ENCODE data around the gene E2F3.

E2F3 gene

DNA sequence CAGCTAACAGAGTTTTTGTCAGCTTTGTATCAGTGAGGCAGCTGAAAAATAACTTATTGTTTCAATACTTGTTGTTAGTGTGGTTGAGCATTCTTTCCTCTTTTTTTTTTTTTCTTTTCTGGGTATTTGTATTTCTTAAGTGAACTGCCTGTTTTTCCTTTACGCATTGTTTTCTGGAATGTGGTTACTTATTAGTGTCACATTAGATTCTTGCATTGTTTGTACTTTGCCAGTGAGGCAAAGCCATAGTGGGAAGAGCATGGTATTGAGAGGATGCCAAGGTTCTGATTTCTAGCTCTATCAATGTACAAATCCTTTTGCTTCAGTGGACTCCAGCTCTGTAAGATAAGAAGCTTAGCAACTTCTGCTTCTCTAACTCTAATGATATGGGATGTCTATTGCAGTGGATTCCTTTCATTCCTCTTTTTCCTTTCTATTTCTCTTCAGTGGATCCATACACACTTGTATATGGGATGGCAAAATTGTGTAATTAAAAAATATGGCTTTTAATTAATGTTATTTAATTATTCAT, 136.5 kb downstream of the E2F3 start:
- no peak overlapping the region for H3K9ac ChIP-seq
- TF ChIP-seq, protein P1, sequence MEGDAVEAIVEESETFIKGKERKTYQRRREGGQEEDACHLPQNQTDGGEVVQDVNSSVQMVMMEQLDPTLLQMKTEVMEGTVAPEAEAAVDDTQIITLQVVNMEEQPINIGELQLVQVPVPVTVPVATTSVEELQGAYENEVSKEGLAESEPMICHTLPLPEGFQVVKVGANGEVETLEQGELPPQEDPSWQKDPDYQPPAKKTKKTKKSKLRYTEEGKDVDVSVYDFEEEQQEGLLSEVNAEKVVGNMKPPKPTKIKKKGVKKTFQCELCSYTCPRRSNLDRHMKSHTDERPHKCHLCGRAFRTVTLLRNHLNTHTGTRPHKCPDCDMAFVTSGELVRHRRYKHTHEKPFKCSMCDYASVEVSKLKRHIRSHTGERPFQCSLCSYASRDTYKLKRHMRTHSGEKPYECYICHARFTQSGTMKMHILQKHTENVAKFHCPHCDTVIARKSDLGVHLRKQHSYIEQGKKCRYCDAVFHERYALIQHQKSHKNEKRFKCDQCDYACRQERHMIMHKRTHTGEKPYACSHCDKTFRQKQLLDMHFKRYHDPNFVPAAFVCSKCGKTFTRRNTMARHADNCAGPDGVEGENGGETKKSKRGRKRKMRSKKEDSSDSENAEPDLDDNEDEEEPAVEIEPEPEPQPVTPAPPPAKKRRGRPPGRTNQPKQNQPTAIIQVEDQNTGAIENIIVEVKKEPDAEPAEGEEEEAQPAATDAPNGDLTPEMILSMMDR (conservative IDR thresholded peaks at IDR 0.05; ENCODE audit: low read depth, low read length) = no peak
- H3K4me2 ChIP-seq = no peak overlapping the region
- no peaks in the 10 kb centered on the region for H3K36me3 ChIP-seq (ENCODE audit: insufficient read depth)
- H3K27me3 ChIP-seq (ENCODE audit: insufficient read depth, low read depth) = no peaks in the 10 kb centered on the region
- H4K20me1 ChIP-seq (ENCODE audit: insufficient read depth) = no peaks in the 10 kb centered on the region
- H3K4me1 ChIP-seq (ENCODE audit: low read depth, poor library complexity, severe bottlenecking) = peaks cover 44% of the 10 kb centered on the region
- no peak overlapping the region for H3K4me3 ChIP-seq (IDR thresholded peaks at IDR 0.05; ENCODE audit: insufficient read depth, low read depth, low read length)
- no peak overlapping the region for H2AFZ ChIP-seq (ENCODE audit: low read depth)
- H3K79me2 ChIP-seq (ENCODE audit: insufficient read depth, low read depth) = peaks cover 67% of the 10 kb centered on the region
- H3K27ac ChIP-seq = no peak overlapping the region

DNA sequence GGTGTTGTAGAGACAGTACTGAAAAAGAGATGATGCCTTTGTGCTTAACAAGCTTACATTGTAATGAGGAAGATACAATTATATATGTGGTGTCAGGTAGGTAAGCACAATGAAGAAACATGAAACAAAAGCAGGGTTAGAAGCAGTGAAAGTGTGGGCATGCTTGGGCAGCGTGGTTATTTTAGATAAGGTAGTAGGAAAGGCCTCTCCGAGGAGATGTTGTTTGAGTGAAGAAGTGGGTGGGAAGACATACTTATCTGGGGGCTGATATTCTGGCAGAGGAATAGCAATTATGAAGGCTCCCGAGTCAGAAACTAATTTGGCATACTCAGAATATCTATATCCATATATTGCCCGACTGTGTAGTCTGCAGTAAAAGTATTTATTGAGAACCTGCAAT, 137.2 kb downstream of the E2F3 start:
- no peaks in the 10 kb centered on the region for H4K20me1 ChIP-seq (ENCODE audit: insufficient read depth)
- H3K27ac ChIP-seq = no peak overlapping the region
- H3K27me3 ChIP-seq (ENCODE audit: insufficient read depth, low read depth) = no peaks in the 10 kb centered on the region

DNA sequence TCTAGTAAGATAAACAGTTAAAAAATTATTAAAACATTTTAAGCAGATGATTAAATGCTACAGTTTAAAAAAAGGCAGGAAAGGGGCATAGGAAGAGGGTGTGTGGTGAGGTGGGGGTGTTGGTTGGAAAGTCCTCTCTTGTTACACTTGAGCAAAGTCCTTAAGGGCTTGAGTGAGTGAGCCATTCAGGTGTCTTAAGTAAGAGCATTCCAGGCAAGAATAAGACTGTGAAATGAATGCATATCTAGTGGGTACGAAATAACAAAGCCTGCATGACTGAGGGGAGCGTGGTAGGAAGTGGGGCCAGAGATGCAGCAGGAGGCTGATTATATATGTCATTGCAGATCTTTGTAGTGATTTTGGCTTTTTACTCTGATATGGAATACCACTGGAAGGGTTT, 137.7 kb downstream of the E2F3 start:
- no peak overlapping the region for H3K4me2 ChIP-seq
- no peak overlapping the region for H3K4me3 ChIP-seq (IDR thresholded peaks at IDR 0.05; ENCODE audit: insufficient read depth, low read depth, low read length)
- peaks cover 48% of the 10 kb centered on the region for H3K4me1 ChIP-seq (ENCODE audit: low read depth, poor library complexity, severe bottlenecking)
- no peaks in the 10 kb centered on the region for H3K36me3 ChIP-seq (ENCODE audit: insufficient read depth)
- H3K79me2 ChIP-seq (ENCODE audit: insufficient read depth, low read depth) = peaks cover 70% of the 10 kb centered on the region
- H3K9ac ChIP-seq = no peak overlapping the region
- H2AFZ ChIP-seq (ENCODE audit: low read depth) = no peak overlapping the region
- no peak overlapping the region for H3K27ac ChIP-seq
- H4K20me1 ChIP-seq (ENCODE audit: insufficient read depth) = no peaks in the 10 kb centered on the region
- TF ChIP-seq, protein P1 (conservative IDR thresholded peaks at IDR 0.05; ENCODE audit: low read depth, low read length) = no peak
- H3K27me3 ChIP-seq (ENCODE audit: insufficient read depth, low read depth) = no peaks in the 10 kb centered on the region

More for the DNA sequence above, 137.2 kb downstream of the E2F3 start:
- peaks cover 68% of the 10 kb centered on the region for H3K79me2 ChIP-seq (ENCODE audit: insufficient read depth, low read depth)
- no peak overlapping the region for H2AFZ ChIP-seq (ENCODE audit: low read depth)
- H3K4me2 ChIP-seq = no peak overlapping the region
- H3K4me3 ChIP-seq (IDR thresholded peaks at IDR 0.05; ENCODE audit: insufficient read depth, low read depth, low read length) = no peak overlapping the region
- no peak overlapping the region for H3K9ac ChIP-seq
- H3K4me1 ChIP-seq (ENCODE audit: low read depth, poor library complexity, severe bottlenecking) = peaks cover 46% of the 10 kb centered on the region
- H3K36me3 ChIP-seq (ENCODE audit: insufficient read depth) = no peaks in the 10 kb centered on the region
- TF ChIP-seq, protein P1 (conservative IDR thresholded peaks at IDR 0.05; ENCODE audit: low read depth, low read length) = no peak

DNA sequence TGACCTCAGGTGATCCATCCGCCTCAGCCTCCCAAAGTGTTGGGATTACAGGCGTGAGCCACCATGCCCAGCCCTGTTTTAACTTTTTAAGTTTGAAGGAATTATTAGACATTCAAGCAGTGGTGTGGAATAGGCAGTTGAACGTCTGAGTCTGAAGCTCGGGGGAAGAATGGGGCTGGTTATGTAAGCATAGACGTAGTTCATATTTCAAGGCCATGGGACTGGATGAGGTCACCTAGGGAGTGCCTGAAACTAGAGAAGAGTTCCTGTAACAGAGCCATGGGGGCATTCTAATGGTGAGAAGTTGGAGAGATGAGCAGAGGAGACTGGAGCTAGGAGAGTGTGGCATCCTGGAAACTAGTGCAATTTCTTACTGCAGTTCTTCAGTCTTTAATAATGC, 139.0 kb downstream of the E2F3 start:
- Histone ChIP-seq H3K27me3 (ENCODE audit: insufficient read depth, low read depth) (no peaks in the 10 kb centered on the region), H3K27ac (no peak overlapping the region), H2AFZ (ENCODE audit: low read depth) (no peak overlapping the region), H3K4me2 (no peak overlapping the region), H3K9ac (no peak overlapping the region), H3K4me3 (IDR thresholded peaks at IDR 0.05; ENCODE audit: insufficient read depth, low read depth, low read length) (no peak overlapping the region), H3K79me2 (ENCODE audit: insufficient read depth, low read depth) (peaks cover 66% of the 10 kb centered on the region), H4K20me1 (ENCODE audit: insufficient read depth) (no peaks in the 10 kb centered on the region), H3K4me1 (ENCODE audit: low read depth, poor library complexity, severe bottlenecking) (peaks cover 40% of the 10 kb centered on the region), H3K36me3 (ENCODE audit: insufficient read depth) (no peaks in the 10 kb centered on the region)
- TF ChIP-seq, protein P1 (conservative IDR thresholded peaks at IDR 0.05; ENCODE audit: low read depth, low read length) = no peak
